Measurements from ENCODE around the gene POM121C.
"Not testable (repeated sequence)": the region's sequence is repeated elsewhere in the genome, so short reads cannot be mapped to it uniquely, and the experiment has no call there.

- TF ChIP-seq CTCF (IDR thresholded peaks at IDR 0.05); EZH2 (IDR thresholded peaks at IDR 0.05; ENCODE audit: borderline replicate concordance, insufficient read depth, low read depth, low read length, poor library complexity, severe bottlenecking): not testable (repeated sequence)
Measured at GRCh38 chr7:75458034-75458433, 28.1 kb downstream of the POM121C start.
